H9 (cell line): ENCODE results near the gene MAGI1. TPM values are rescaled to one million over a fixed set of nuclear protein-coding genes. Genes with fewer than 3 reads are reported as not detected.
A peak's percentile ranks its signal among the peaks of the same experiment; 100 is the strongest.

Experiments
- DNase-seq: peaks from one replicate; pipeline ENCODE4 v3.0.0-alpha.2; 2017
- H2AFZ ChIP-seq: one replicate; pipeline ENCODE4 v1.6.1; 2013; ENCODE audit warnings: mild to moderate bottlenecking, low read length, control low read depth, moderate library complexity
- H2AK5ac ChIP-seq: 2 replicates; pipeline ENCODE4 v1.6.1; 2013; ENCODE audit warnings: low read length, control low read depth, mixed read lengths; ENCODE audit not compliant: insufficient read length
- H2BK120ac ChIP-seq: one replicate; pipeline ENCODE4 v1.6.1; 2013; ENCODE audit warnings: low read depth, mild to moderate bottlenecking, low read length, control low read depth, inconsistent platforms; ENCODE audit not compliant: poor library complexity, severe bottlenecking
- H2BK12ac ChIP-seq: 2 replicates; pipeline ENCODE4 v1.6.1; 2013; ENCODE audit warnings: low read length, control low read depth, mixed read lengths, low read depth; ENCODE audit not compliant: insufficient read length
- H2BK15ac ChIP-seq: 2 replicates; pipeline ENCODE4 v1.6.1; 2013; ENCODE audit warnings: low read depth, low read length, control low read depth
- H2BK20ac ChIP-seq: one replicate; pipeline ENCODE4 v1.6.1; 2013; ENCODE audit warnings: low read depth, mild to moderate bottlenecking, low read length, control low read depth, inconsistent platforms; ENCODE audit not compliant: poor library complexity, severe bottlenecking
- H2BK5ac ChIP-seq: 2 replicates; pipeline ENCODE4 v1.6.1; 2013; ENCODE audit warnings: low read length, control low read depth, mixed read lengths; ENCODE audit not compliant: insufficient read length
- H3K14ac ChIP-seq: 2 replicates; pipeline ENCODE4 v1.6.1; 2013; ENCODE audit warnings: low read length, control low read depth; ENCODE audit not compliant: insufficient read depth
- H3K18ac ChIP-seq: 2 replicates; pipeline ENCODE4 v1.6.1; 2013; ENCODE audit warnings: low read depth, mild to moderate bottlenecking, mixed read lengths, low read length, control low read depth; ENCODE audit not compliant: insufficient read length
- H3K23ac ChIP-seq: 2 replicates; pipeline ENCODE4 v1.6.1; 2013; ENCODE audit warnings: low read length, control low read depth, mixed read lengths, low read depth; ENCODE audit not compliant: insufficient read length
- H3K23me2 ChIP-seq: 2 replicates; pipeline ENCODE4 v1.6.1; 2013; ENCODE audit warnings: low read depth, mild to moderate bottlenecking, mixed read lengths, low read length, control low read depth; ENCODE audit not compliant: insufficient read length, poor library complexity, severe bottlenecking
- H3K27ac ChIP-seq: 2 replicates; pipeline ENCODE4 v1.5.1; 2013; ENCODE audit warnings: low read length, control low read depth, mixed read lengths, low read depth; ENCODE audit not compliant: insufficient read length
- H3K27me3 ChIP-seq: 2 replicates; pipeline ENCODE4 v1.6.1; 2013; ENCODE audit warnings: low read length, control low read depth, inconsistent platforms; ENCODE audit not compliant: insufficient read depth
- H3K4ac ChIP-seq: 2 replicates; pipeline ENCODE4 v1.6.1; 2013; ENCODE audit warnings: low read depth, mild to moderate bottlenecking, control low read depth, inconsistent platforms, low read length, moderate library complexity
- H3K4me1 ChIP-seq: 2 replicates; pipeline ENCODE4 v1.6.1; 2013; ENCODE audit warnings: low read length, control low read depth, inconsistent platforms; ENCODE audit not compliant: insufficient read depth
- H3K4me2 ChIP-seq: 2 replicates; pipeline ENCODE4 v1.6.1; 2013; ENCODE audit warnings: low read length, control low read depth, mixed read lengths; ENCODE audit not compliant: insufficient read length, insufficient read depth
- H3K56ac ChIP-seq: 2 replicates; pipeline ENCODE4 v1.6.1; 2013; ENCODE audit warnings: low read depth, mild to moderate bottlenecking, mixed read lengths, low read length, control low read depth; ENCODE audit not compliant: insufficient read length
- H3K79me1 ChIP-seq: 2 replicates; pipeline ENCODE4 v1.6.1; 2013; ENCODE audit warnings: low read depth, mild to moderate bottlenecking, moderate library complexity, low read length, control low read depth, inconsistent platforms; ENCODE audit not compliant: insufficient read depth, poor library complexity, severe bottlenecking
- H3K79me2 ChIP-seq: 2 replicates; pipeline ENCODE4 v1.6.1; 2013; ENCODE audit warnings: low read length, control low read depth, inconsistent platforms; ENCODE audit not compliant: insufficient read depth
- H3K9ac ChIP-seq: 2 replicates; pipeline ENCODE4 v1.6.1; 2013; ENCODE audit warnings: low read length, control low read depth, mixed read lengths; ENCODE audit not compliant: insufficient read length; ENCODE audit errors: extremely low read depth
- H3K9me3 ChIP-seq: one replicate; pipeline ENCODE4 v1.6.1; 2013; ENCODE audit warnings: low read depth, low read length, inconsistent platforms; ENCODE audit not compliant: control insufficient read depth
- H3T11ph ChIP-seq: one replicate; pipeline ENCODE4 v1.6.1; 2013; ENCODE audit warnings: mild to moderate bottlenecking, low read length, control low read depth, inconsistent platforms
- H4K20me1 ChIP-seq: one replicate; pipeline ENCODE4 v1.6.1; 2013; ENCODE audit not compliant: control insufficient read depth, insufficient read length, insufficient read depth
- H4K5ac ChIP-seq: 2 replicates; pipeline ENCODE4 v1.6.1; 2013; ENCODE audit warnings: low read depth, mild to moderate bottlenecking, mixed read lengths, low read length, control low read depth; ENCODE audit not compliant: insufficient read length
- H4K8ac ChIP-seq: replicated peaks from 2 replicates; pipeline ENCODE4 v1.6.1; 2013; ENCODE audit warnings: low read length, control low read depth, mixed read lengths, low read depth; ENCODE audit not compliant: insufficient read length
- H4K91ac ChIP-seq: 2 replicates; pipeline ENCODE4 v1.6.1; 2013; ENCODE audit warnings: low read depth, mild to moderate bottlenecking, moderate library complexity, mixed read lengths, low read length, control low read depth; ENCODE audit not compliant: insufficient read length
- H3K27ac Mint-ChIP-seq, 3 experiments: 2 replicates in 2 of 3; 3 replicates in 1 of 3; pipeline ENCODE4 v1.8.0; 2020 to 2021; ENCODE audit warnings: mixed read lengths in 3 of 3, mild to moderate bottlenecking in 1 of 3, moderate library complexity in 1 of 3
- H3K27me3 Mint-ChIP-seq: 2 replicates; pipeline ENCODE4 v1.8.0; 2021; ENCODE audit warnings: low read depth, mild to moderate bottlenecking, moderate library complexity, mixed read lengths
- H3K36me3 Mint-ChIP-seq, 3 experiments: 2 replicates in 2 of 3; 3 replicates in 1 of 3; pipeline ENCODE4 v1.8.0; 2020 to 2021; ENCODE audit warnings: low read depth in 3 of 3, mixed read lengths in 3 of 3; ENCODE audit not compliant: insufficient read depth in 1 of 3
- H3K4me1 Mint-ChIP-seq, 2 experiments: 2 replicates each; pipeline ENCODE4 v1.8.0; 2020; ENCODE audit warnings: mixed read lengths in 2 of 2
- H3K4me3 Mint-ChIP-seq, 2 experiments: 2 replicates in 1 of 2; 3 replicates in 1 of 2; pipeline ENCODE4 v1.8.0; 2020 to 2021; ENCODE audit warnings: mild to moderate bottlenecking in 2 of 2, mixed read lengths in 2 of 2, moderate library complexity in 1 of 2
- H3K9me3 Mint-ChIP-seq, 2 experiments: 2 replicates in 1 of 2; 3 replicates in 1 of 2; pipeline ENCODE4 v1.8.0; 2020; ENCODE audit warnings: mild to moderate bottlenecking in 2 of 2, mixed read lengths in 2 of 2, moderate library complexity in 1 of 2
- WGBS: extraction: QIAGEN DNeasy Blood & Tissue Kit; methylation state at CpG from one replicate; pipeline ENCODE4 v1.1.7; 2013; ENCODE audit warnings: missing lambda C conversion rate, low lambda C conversion rate, mixed read lengths; ENCODE audit not compliant: insufficient read length; ENCODE audit errors: extremely low coverage; 5-methylcytosine and 5-hydroxymethylcytosine counted together
- total RNA-seq: library from RNA; stranded (reverse); gene quantifications from 2 replicates; pipeline ENCODE4 v1.2.1, GENCODE V29; 2021
- TF ChIP-seq, protein P1 (sequence below): fragments of 200-600 bp; sonication (generic); conservative IDR thresholded peaks from 3 replicates; pipeline ENCODE4 v1.8.0; 2021; ENCODE audit warnings: antibody characterized with exemption, mild to moderate bottlenecking

MAGI1 gene
- total RNA-seq, 1 experiment from 2014 or later: 65.7 TPM

DNA sequence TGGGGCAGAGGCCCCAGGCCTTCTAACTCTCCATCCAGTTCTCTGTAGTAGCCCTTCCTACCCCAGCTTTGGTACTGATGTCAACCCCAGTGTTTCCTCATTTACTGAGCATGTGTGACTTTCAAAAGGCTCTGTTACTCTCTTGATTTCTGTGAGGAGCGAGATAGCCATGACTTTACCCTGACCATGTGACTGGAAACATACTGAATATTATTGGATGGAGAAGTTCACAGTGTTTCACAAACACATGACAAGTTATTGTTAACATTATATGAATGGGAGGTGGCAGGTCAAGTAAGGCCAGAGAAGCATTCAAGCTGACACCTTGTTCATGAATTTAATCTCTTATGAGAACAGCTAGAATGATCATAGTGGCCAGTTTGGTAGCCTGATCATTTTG, 53.7 kb downstream of the MAGI1 start:
- WGBS: no CpG with 5 or more reads among the region's 1 CpG
- Histone ChIP-seq H4K91ac (no peak overlapping the region), H3K14ac (no peak overlapping the region), H2BK120ac (no peak overlapping the region), H3K9ac (no peak overlapping the region), H4K5ac (no peak overlapping the region), H3K56ac (no peak overlapping the region), H3K79me2 (no peaks in the 10 kb centered on the region), H3K27ac (no peak overlapping the region), H4K8ac (no peak overlapping the region), H2BK20ac (no peak overlapping the region), H3K9me3 (no peaks in the 10 kb centered on the region), H2BK15ac (no peak overlapping the region), H3K4me1 (no peaks in the 10 kb centered on the region), H3K4me2 (no peak overlapping the region), H3K27me3 (no peaks in the 10 kb centered on the region), H3K23ac (no peak overlapping the region), H3K79me1 (no peaks in the 10 kb centered on the region), H2AFZ (no peak overlapping the region), H3K18ac (no peak overlapping the region), H2BK5ac (no peak overlapping the region), H2AK5ac (no peak overlapping the region), H3K4ac (no peak overlapping the region), H4K20me1 (no peaks in the 10 kb centered on the region), H2BK12ac (no peak overlapping the region), H3K23me2 (no peaks in the 10 kb centered on the region), H3T11ph (no peak overlapping the region)
- Mint-ChIP-seq H3K27ac (peak overlapping the region in 1 of 3 experiments; percentile 4; a peak in 1 of 7 replicates), H3K4me1 (peaks cover 20 to 28% of the 10 kb centered on the region in 2 experiments), H3K9me3 (no peaks in the 10 kb centered on the region), H3K27me3 (no peaks in the 10 kb centered on the region), H3K4me3 (no peak overlapping the region), H3K36me3 (no peaks in the 10 kb centered on the region)
- DNase-seq: no peak
- TF ChIP-seq, protein P1, sequence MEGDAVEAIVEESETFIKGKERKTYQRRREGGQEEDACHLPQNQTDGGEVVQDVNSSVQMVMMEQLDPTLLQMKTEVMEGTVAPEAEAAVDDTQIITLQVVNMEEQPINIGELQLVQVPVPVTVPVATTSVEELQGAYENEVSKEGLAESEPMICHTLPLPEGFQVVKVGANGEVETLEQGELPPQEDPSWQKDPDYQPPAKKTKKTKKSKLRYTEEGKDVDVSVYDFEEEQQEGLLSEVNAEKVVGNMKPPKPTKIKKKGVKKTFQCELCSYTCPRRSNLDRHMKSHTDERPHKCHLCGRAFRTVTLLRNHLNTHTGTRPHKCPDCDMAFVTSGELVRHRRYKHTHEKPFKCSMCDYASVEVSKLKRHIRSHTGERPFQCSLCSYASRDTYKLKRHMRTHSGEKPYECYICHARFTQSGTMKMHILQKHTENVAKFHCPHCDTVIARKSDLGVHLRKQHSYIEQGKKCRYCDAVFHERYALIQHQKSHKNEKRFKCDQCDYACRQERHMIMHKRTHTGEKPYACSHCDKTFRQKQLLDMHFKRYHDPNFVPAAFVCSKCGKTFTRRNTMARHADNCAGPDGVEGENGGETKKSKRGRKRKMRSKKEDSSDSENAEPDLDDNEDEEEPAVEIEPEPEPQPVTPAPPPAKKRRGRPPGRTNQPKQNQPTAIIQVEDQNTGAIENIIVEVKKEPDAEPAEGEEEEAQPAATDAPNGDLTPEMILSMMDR: no peak
